Keratinocyte (primary cell): ENCODE results near the gene PDK1. TPM values are rescaled to one million over a fixed set of nuclear protein-coding genes. Genes with fewer than 3 reads are reported as not detected.

Source experiments
- DNase-seq: peaks from one replicate; pipeline ENCODE4 v3.0.0-alpha.2; 2011; ENCODE audit warnings: low read depth, missing footprints, low spot score
- FAIRE-seq: peaks from 2 replicates; lab custom pipeline; 2011; peaks lifted over from hg19 to GRCh38; lab: Jason Lieb, UNC
- H2AFZ ChIP-seq: 2 replicates; pipeline ENCODE4 v1.6.0; 2012; ENCODE audit warnings: low read length, control low read depth, inconsistent platforms; ENCODE audit not compliant: control insufficient read depth
- H3K27ac ChIP-seq: 2 replicates; pipeline ENCODE4 v1.5.1; 2011; ENCODE audit warnings: low read length; ENCODE audit not compliant: control insufficient read depth, insufficient read depth
- H3K27me3 ChIP-seq: 3 replicates; pipeline ENCODE4 v1.6.0; 2011; ENCODE audit warnings: low read length; ENCODE audit not compliant: control insufficient read depth, insufficient read depth; ENCODE audit errors: extremely low read depth
- H3K36me3 ChIP-seq, 2 experiments: 2 replicates in 1 of 2; 3 replicates in 1 of 2; pipeline ENCODE4 v1.5.1; 2011; ENCODE audit warnings: low read length in 2 of 2, mild to moderate bottlenecking in 1 of 2; ENCODE audit not compliant: control insufficient read depth in 2 of 2, insufficient read depth in 2 of 2; ENCODE audit errors: extremely low read depth in 1 of 2
- H3K4me1 ChIP-seq: 3 replicates; pipeline ENCODE4 v1.5.1; 2011; ENCODE audit warnings: low read length; ENCODE audit not compliant: control insufficient read depth, insufficient read depth; ENCODE audit errors: extremely low read depth
- H3K4me2 ChIP-seq: 3 replicates; pipeline ENCODE4 v1.6.0; 2011; ENCODE audit warnings: low read depth, low read length; ENCODE audit not compliant: control insufficient read depth, insufficient read depth; ENCODE audit errors: extremely low read depth
- H3K4me3 ChIP-seq, 3 experiments: fragments of 200-600 bp in 1 of 3; sonication (generic) in 1 of 3; 2 replicates in 2 of 3; 3 replicates in 1 of 3; pipeline ENCODE4 v1.5.1; 2011 to 2016; ENCODE audit warnings: low read length in 3 of 3, mild to moderate bottlenecking in 3 of 3, control low read depth in 2 of 3, inconsistent platforms in 1 of 3, low read depth in 1 of 3, mixed read lengths in 1 of 3, mixed run types in 1 of 3, moderate library complexity in 1 of 3; ENCODE audit not compliant: control insufficient read depth in 2 of 3, insufficient read depth in 2 of 3; ENCODE audit errors: extremely low read depth in 1 of 3
- H3K79me2 ChIP-seq: 2 replicates; pipeline ENCODE4 v1.6.0; 2012; ENCODE audit warnings: low read length; ENCODE audit not compliant: control insufficient read depth, insufficient read depth
- H3K9ac ChIP-seq: 3 replicates; pipeline ENCODE4 v1.6.0; 2011; ENCODE audit warnings: low read length; ENCODE audit not compliant: control insufficient read depth, insufficient read depth; ENCODE audit errors: extremely low read depth
- H3K9me1 ChIP-seq: 3 replicates; pipeline ENCODE4 v1.6.0; 2011; ENCODE audit warnings: low read length; ENCODE audit not compliant: control insufficient read depth, insufficient read depth; ENCODE audit errors: extremely low read depth
- H3K9me3 ChIP-seq: 2 replicates; pipeline ENCODE4 v1.5.1; 2012; ENCODE audit warnings: low read depth, low read length; ENCODE audit not compliant: control insufficient read depth
- H4K20me1 ChIP-seq: 3 replicates; pipeline ENCODE4 v1.6.0; 2011; ENCODE audit warnings: low read length; ENCODE audit not compliant: control insufficient read depth, insufficient read depth; ENCODE audit errors: extremely low read depth
- CTCF ChIP-seq, 3 experiments: IDR thresholded peaks in 1 of 3; conservative IDR thresholded peaks in 1 of 3; optimal IDR thresholded peaks in 1 of 3; 2 replicates in 2 of 3; 3 replicates in 1 of 3; pipeline versions ENCODE3 to v1.5.1; 2011; ENCODE audit warnings: low read length in 3 of 3, mild to moderate bottlenecking in 3 of 3, moderate library complexity in 2 of 3, control low read depth in 1 of 3, inconsistent platforms in 1 of 3; ENCODE audit not compliant: insufficient read depth in 2 of 3; ENCODE audit errors: extremely low read depth in 1 of 3
- EZH2 ChIP-seq: IDR thresholded peaks from one replicate; pipeline ENCODE4 v1.6.1; 2012; ENCODE audit warnings: inconsistent platforms, mild to moderate bottlenecking, low read length, moderate library complexity
- dilution Hi-C: fragments of 300-500 bp; cut with MboI; formaldehyde crosslinking; loops from one replicate; pipeline ENCODE4 v1.7.0; 2020; ENCODE audit warnings: low sequenced_read_pairs; ENCODE audit not compliant: extremely low pct_ligation_motif_present
- polyA plus RNA-seq, 5 experiments: library from polyadenylated mRNA; depleted of rRNA in 3 of 5; stranded (reverse) in 3 of 5; stranded (forward) in 1 of 5; unstranded in 1 of 5; fragments of >200 nt; gene quantifications; 1 replicate in 1 of 5; 2 replicates in 3 of 5; 3 replicates in 1 of 5; pipeline versions ENCODE4 v1.2.1 to v1.2.3, GENCODE V29; 2011 to 2012; ENCODE audit warnings: missing spikeins in 2 of 5, low read depth in 1 of 5, low replicate concordance in 1 of 5

The PDK1 gene
- polyA plus RNA-seq, 1 donor (not counting 4 experiments of a cell fraction or from before 2014, with no cell fraction given) = 29.2 TPM

GRCh38 chr2:172560721-172561120, 4.8 kb downstream of the PDK1 start:
- Histone ChIP-seq H3K4me2 (no peak overlapping the region), H3K27me3 (no peaks in the 10 kb centered on the region), H3K9ac (no peak overlapping the region), H3K79me2 (peaks cover 11% of the 10 kb centered on the region), H3K27ac (no peak overlapping the region), H3K4me3 (no peak overlapping the region), H3K4me1 (peaks cover 28% of the 10 kb centered on the region), H3K9me3 (no peaks in the 10 kb centered on the region), H3K9me1 (no peaks in the 10 kb centered on the region), H4K20me1 (no peaks in the 10 kb centered on the region), H3K36me3 (peaks cover 4 to 12% of the 10 kb centered on the region in 2 experiments), H2AFZ (no peak overlapping the region)
- peak; percentile 9 for FAIRE-seq
- dilution Hi-C loops = no loop called here
- no peak for DNase-seq
- TF ChIP-seq CTCF (optimal IDR thresholded peaks at IDR 0.05 in 1 of 3, IDR thresholded peaks at IDR 0.05 in 1 of 3, conservative IDR thresholded peaks at IDR 0.05 in 1 of 3; ENCODE audit: extremely low read depth in 1 of 3, insufficient read depth in 2 of 3, low read length in 3 of 3) (no peak), EZH2 (no peak)

- Histone ChIP-seq H3K9ac (no peak overlapping the region), H3K4me3 (no peak overlapping the region), H3K9me3 (no peaks in the 10 kb centered on the region), H3K4me2 (peak overlapping the region; percentile 27), H3K79me2 (peaks cover 11% of the 10 kb centered on the region), H3K27me3 (no peaks in the 10 kb centered on the region), H4K20me1 (no peaks in the 10 kb centered on the region), H3K27ac (no peak overlapping the region), H3K9me1 (no peaks in the 10 kb centered on the region), H3K4me1 (peaks cover 28% of the 10 kb centered on the region), H2AFZ (no peak overlapping the region), H3K36me3 (peaks cover 4 to 12% of the 10 kb centered on the region in 2 experiments)
- no peak for FAIRE-seq
- dilution Hi-C loops = no loop called here
- TF ChIP-seq CTCF (optimal IDR thresholded peaks at IDR 0.05 in 1 of 3, IDR thresholded peaks at IDR 0.05 in 1 of 3, conservative IDR thresholded peaks at IDR 0.05 in 1 of 3; ENCODE audit: extremely low read depth in 1 of 3, insufficient read depth in 2 of 3, low read length in 3 of 3) (no peak), EZH2 (no peak)
- no peak for DNase-seq
Observed at GRCh38 chr2:172561270-172561669, 5.4 kb downstream of the PDK1 start.
